ENCODE measurements around the gene STEAP2.

The STEAP2 gene

DNA sequence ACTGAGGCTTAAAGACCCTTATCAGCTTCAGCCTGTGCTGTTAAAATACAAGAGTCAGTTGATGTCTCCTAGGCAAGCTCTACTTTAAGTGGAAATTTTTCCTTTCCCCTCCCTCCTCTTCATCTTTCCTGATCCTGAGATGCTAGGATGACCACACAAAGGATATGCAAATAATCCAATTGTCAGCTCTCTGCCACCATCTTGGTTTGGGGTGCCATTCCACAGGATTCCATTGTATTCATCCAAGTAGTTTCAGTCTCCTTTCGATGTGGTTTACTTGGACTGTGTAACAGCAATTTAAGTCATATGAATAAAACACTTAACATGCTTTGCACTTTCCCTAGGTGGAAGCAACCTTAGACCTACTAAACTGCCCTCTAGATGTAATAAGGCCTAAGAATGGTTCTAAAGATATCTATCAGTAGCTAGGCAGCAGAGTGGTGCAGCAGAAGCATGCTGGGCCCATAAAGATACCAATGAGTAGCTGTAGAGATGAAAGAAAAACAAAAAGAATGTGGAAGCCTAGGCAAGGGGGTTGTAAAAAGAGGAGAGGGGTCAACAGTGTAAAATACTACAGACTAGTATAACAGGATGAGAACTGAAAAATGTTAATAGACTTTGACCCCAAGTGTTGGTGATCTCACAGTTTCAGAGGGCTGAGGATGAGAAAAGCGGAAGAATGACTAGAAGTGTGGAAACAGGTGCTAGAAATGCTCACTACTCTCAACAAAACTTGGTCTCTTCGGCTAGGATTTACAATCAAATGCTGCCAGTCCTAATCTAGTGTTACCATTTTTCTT lies 31.0 kb downstream of the STEAP2 start:
- H3K9me3 ChIP-seq (ENCODE audit: insufficient read depth, low read length) = no peaks in the 10 kb centered on the region
- H3K4me1 ChIP-seq (ENCODE audit: insufficient read depth, insufficient read length) = no peaks in the 10 kb centered on the region
- no peaks in the 10 kb centered on the region for H3K36me3 ChIP-seq (ENCODE audit: insufficient read depth, insufficient read length, low read length)
- H3K4me3 ChIP-seq (ENCODE audit: insufficient read length, low read depth) = no peak overlapping the region
- no peak overlapping the region for H3K9ac ChIP-seq (ENCODE audit: insufficient read length, low read depth)
- no peak for DNase-seq (ENCODE audit: low read depth, low spot score)
- peaks cover 31% of the 10 kb centered on the region for H3K27me3 ChIP-seq (ENCODE audit: insufficient read depth, insufficient read length)
- TF ChIP-seq ZNF274 (IDR thresholded peaks at IDR 0.05; ENCODE audit: low read depth, low read length) (no peak), SUZ12 (IDR thresholded peaks at IDR 0.05; ENCODE audit: extremely low read depth, insufficient read depth, insufficient read length) (no peak), YY1 (IDR thresholded peaks at IDR 0.05; ENCODE audit: insufficient read depth, insufficient read length) (no peak)

DNA sequence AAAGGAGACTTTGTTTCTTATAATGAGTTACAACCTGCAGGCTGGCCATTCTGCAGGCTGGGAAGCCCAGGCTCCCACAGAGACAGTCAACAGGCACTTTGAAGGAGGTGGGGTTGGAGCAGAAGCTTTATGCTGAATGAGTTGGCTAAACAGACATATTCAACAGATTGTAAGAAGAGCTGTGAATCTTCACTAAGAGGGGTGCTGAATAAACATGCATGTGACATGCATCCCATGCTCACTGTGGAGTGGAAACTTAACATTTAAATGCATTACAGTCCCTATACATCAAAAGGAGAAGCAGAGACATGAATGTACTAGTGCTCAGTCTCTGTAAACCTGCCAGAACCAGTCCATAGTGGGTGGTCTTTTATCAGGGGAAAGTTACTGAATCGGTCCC lies 32.0 kb downstream of the STEAP2 start:
- no peaks in the 10 kb centered on the region for H3K36me3 ChIP-seq (ENCODE audit: insufficient read depth, insufficient read length, low read length)
- H3K4me1 ChIP-seq (ENCODE audit: insufficient read depth, insufficient read length) = no peaks in the 10 kb centered on the region
- H3K9ac ChIP-seq (ENCODE audit: insufficient read length, low read depth) = no peak overlapping the region
- no peak for DNase-seq (ENCODE audit: low read depth, low spot score)
- TF ChIP-seq ZNF274 (IDR thresholded peaks at IDR 0.05; ENCODE audit: low read depth, low read length) = no peak
- no peak for TF ChIP-seq YY1 (IDR thresholded peaks at IDR 0.05; ENCODE audit: insufficient read depth, insufficient read length)
- no peaks in the 10 kb centered on the region for H3K9me3 ChIP-seq (ENCODE audit: insufficient read depth, low read length)
- peaks cover 31% of the 10 kb centered on the region for H3K27me3 ChIP-seq (ENCODE audit: insufficient read depth, insufficient read length)
- H3K4me3 ChIP-seq (ENCODE audit: insufficient read length, low read depth) = no peak overlapping the region

DNA sequence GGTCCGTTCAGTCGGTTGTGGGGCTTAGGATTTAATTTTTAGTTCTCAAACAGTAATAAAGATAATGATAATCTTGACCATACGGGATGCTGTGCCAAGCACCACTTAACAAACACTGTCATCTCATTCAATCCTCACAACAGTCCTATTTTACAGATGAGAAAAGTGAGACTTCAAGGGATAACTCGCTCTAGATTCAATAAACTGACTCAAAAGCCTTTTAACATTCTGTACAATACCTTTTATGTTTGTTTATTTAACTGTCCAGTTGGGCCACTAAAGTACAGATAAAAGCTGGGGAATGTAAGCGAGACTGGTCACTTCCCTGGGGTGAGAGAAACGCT lies 33.0 kb downstream of the STEAP2 start:
- no peaks in the 10 kb centered on the region for H3K4me1 ChIP-seq (ENCODE audit: insufficient read depth, insufficient read length)
- peak overlapping the region; percentile 72 for H3K9ac ChIP-seq (ENCODE audit: insufficient read length, low read depth)
- peak overlapping the region; percentile 61 for H3K4me3 ChIP-seq (ENCODE audit: insufficient read length, low read depth)

DNA sequence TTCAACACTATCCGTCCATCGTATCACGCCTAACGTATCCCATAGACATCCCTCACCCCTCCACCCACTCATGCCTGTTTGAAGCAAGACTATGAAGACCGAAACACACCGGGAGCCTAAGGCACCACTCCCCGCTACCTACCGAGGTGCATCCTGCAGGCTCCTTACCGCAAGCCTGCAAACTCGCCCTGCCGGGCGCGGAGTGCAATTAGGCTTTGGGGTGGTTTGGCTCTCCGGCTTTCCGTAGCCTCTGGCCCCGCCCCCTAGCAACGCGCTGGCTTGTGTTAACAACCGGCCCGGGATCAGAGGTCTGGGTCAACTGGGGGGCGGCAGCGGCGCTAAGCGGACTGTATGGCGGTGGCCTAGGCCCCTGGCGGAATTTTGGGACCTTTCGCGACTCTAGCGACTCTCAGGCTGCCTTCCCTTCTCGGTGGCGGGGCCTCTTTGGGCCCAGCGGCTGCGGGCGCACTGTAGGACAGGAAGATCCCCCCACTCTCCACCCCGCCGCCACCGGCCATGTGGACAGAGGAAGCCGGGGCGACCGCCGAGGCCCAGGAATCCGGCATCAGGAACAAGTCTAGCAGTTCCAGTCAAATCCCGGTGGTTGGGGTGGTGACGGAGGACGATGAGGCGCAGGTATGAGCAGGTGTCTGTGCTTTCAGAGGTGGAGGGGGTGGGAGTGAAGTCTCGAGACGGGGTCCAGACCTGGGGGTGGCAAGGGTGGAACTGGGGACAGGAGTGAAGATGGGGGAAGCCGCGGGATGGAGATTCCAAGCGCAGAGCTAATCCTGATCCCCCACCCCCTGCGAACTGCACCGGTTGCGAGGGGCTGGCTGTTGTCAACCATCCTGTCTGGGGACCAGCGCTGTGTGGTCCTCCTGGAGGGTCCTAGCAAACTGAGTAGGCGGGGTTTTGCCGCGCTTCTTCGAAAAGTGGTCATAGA lies 33.6 kb downstream of the STEAP2 start, which contains the start of gene CFAP69:
Gene CFAP69, plus strand, starts transcription at position 266 of the 943 bp plus-strand sequence. Its CDS starts 251 bp downstream, at position 517.
- peak; percentile 92 for DNase-seq (ENCODE audit: low read depth, low spot score)
- Histone ChIP-seq H3K4me3 (ENCODE audit: insufficient read length, low read depth) (peak within 1 kb of the TSS; percentile 61), H3K27me3 (ENCODE audit: insufficient read depth, insufficient read length) (peaks cover 31% of the 10 kb centered on the region), H3K9ac (ENCODE audit: insufficient read length, low read depth) (peak within 1 kb of the TSS; percentile 72), H3K4me1 (ENCODE audit: insufficient read depth, insufficient read length) (no peaks in the 10 kb centered on the region), H3K9me3 (ENCODE audit: insufficient read depth, low read length) (no peaks in the 10 kb centered on the region), H3K36me3 (ENCODE audit: insufficient read depth, insufficient read length, low read length) (no peaks in the 10 kb centered on the region)
- TF ChIP-seq ZNF274 (IDR thresholded peaks at IDR 0.05; ENCODE audit: low read depth, low read length) = no peak
- TF ChIP-seq YY1 (IDR thresholded peaks at IDR 0.05; ENCODE audit: insufficient read depth, insufficient read length) = no peak
- no peak for TF ChIP-seq SUZ12 (IDR thresholded peaks at IDR 0.05; ENCODE audit: extremely low read depth, insufficient read depth, insufficient read length)

More for the DNA sequence above, 33.0 kb downstream of the STEAP2 start:
- Histone ChIP-seq H3K36me3 (ENCODE audit: insufficient read depth, insufficient read length, low read length) (no peaks in the 10 kb centered on the region), H3K27me3 (ENCODE audit: insufficient read depth, insufficient read length) (peaks cover 31% of the 10 kb centered on the region), H3K9me3 (ENCODE audit: insufficient read depth, low read length) (no peaks in the 10 kb centered on the region)
- TF ChIP-seq ZNF274 (IDR thresholded peaks at IDR 0.05; ENCODE audit: low read depth, low read length) (no peak), YY1 (IDR thresholded peaks at IDR 0.05; ENCODE audit: insufficient read depth, insufficient read length) (no peak), SUZ12 (IDR thresholded peaks at IDR 0.05; ENCODE audit: extremely low read depth, insufficient read depth, insufficient read length) (no peak)
- no peak for DNase-seq (ENCODE audit: low read depth, low spot score)

DNA sequence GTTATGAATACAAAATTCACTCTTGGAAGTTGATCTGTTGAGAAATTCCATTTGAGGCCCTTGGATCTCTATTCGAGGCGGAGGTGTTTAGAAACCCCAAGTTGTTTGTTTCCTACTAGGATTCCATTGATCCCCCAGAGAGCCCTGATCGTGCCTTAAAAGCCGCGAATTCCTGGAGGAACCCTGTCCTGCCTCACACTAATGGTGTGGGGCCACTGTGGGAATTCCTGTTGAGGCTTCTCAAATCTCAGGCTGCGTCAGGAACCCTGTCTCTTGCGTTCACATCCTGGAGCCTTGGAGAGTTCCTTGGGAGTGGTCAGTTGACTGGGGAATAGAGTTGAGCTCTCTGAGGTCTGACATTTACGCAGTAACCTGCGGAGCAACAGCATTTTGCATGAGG lies 34.6 kb downstream of the STEAP2 start:
- H3K4me3 ChIP-seq (ENCODE audit: insufficient read length, low read depth) = peak overlapping the region; percentile 61
- H3K36me3 ChIP-seq (ENCODE audit: insufficient read depth, insufficient read length, low read length) = no peaks in the 10 kb centered on the region
- no peaks in the 10 kb centered on the region for H3K4me1 ChIP-seq (ENCODE audit: insufficient read depth, insufficient read length)
- H3K27me3 ChIP-seq (ENCODE audit: insufficient read depth, insufficient read length) = peaks cover 31% of the 10 kb centered on the region
- H3K9ac ChIP-seq (ENCODE audit: insufficient read length, low read depth) = no peak overlapping the region
- no peak for TF ChIP-seq YY1 (IDR thresholded peaks at IDR 0.05; ENCODE audit: insufficient read depth, insufficient read length)
- no peak for TF ChIP-seq ZNF274 (IDR thresholded peaks at IDR 0.05; ENCODE audit: low read depth, low read length)
- TF ChIP-seq SUZ12 (IDR thresholded peaks at IDR 0.05; ENCODE audit: extremely low read depth, insufficient read depth, insufficient read length) = no peak
- no peak for DNase-seq (ENCODE audit: low read depth, low spot score)
- H3K9me3 ChIP-seq (ENCODE audit: insufficient read depth, low read length) = no peaks in the 10 kb centered on the region

DNA sequence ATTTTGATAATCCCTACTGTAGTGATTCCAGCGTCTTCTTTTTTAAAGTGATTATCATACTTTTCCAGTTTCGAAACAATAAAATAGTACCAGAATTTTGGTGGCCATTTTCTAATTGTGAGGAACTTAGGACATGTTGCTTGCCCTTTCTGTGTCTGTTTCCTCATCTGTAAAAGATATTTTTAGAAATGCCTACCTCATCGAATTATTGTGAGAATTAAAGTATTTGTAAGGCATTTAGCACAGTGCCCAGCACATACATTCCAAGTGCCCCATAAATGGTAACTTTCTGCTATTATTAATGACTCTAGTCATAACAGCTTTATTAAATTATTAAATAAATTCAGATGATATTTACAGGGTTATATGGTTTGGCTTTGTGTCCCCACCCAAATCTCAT lies 37.2 kb downstream of the STEAP2 start:
- no peak for DNase-seq (ENCODE audit: low read depth, low spot score)
- TF ChIP-seq ZNF274 (IDR thresholded peaks at IDR 0.05; ENCODE audit: low read depth, low read length) = no peak
- TF ChIP-seq SUZ12 (IDR thresholded peaks at IDR 0.05; ENCODE audit: extremely low read depth, insufficient read depth, insufficient read length) = no peak
- no peak for TF ChIP-seq YY1 (IDR thresholded peaks at IDR 0.05; ENCODE audit: insufficient read depth, insufficient read length)
- Histone ChIP-seq H3K27me3 (ENCODE audit: insufficient read depth, insufficient read length) (peaks cover 31% of the 10 kb centered on the region), H3K9ac (ENCODE audit: insufficient read length, low read depth) (no peak overlapping the region), H3K36me3 (ENCODE audit: insufficient read depth, insufficient read length, low read length) (no peaks in the 10 kb centered on the region), H3K4me3 (ENCODE audit: insufficient read length, low read depth) (no peak overlapping the region), H3K4me1 (ENCODE audit: insufficient read depth, insufficient read length) (no peaks in the 10 kb centered on the region), H3K9me3 (ENCODE audit: insufficient read depth, low read length) (no peaks in the 10 kb centered on the region)
